ENCODE measurements around the gene ZNF496.
A peak's percentile ranks its signal among the peaks of the same experiment; 100 is the strongest.
"Not testable (repeated sequence)": the region's sequence is repeated elsewhere in the genome, so short reads cannot be mapped to it uniquely, and the experiment has no call there.

The ZNF496 gene

GRCh38 chr1:247331525-247332214, at the start of gene ZNF496:
ZNF496 (minus strand) TSS chr1:247331867; CDS start chr1:247329578, 2,289 bp downstream.
- DNase-seq = peak; percentile 76 to 80

- no peak for DNase-seq
Measured at GRCh38 chr1:247378334-247379073, 46.8 kb upstream of the ZNF496 start.

- not testable (repeated sequence) for DNase-seq
Measured at GRCh38 chr1:247377656-247378055, 46.0 kb upstream of the ZNF496 start.

- DNase-seq = no peak
Measured at GRCh38 chr1:247376659-247377058, 45.0 kb upstream of the ZNF496 start.

GRCh38 chr1:247375747-247376146, 44.1 kb upstream of the ZNF496 start:
- DNase-seq = no peak

- DNase-seq = not testable (repeated sequence)
Measured at GRCh38 chr1:247374651-247375334, 43.1 kb upstream of the ZNF496 start.

- peak; percentile 76 to 87 for DNase-seq
Measured at GRCh38 chr1:247373721-247374141, 42.1 kb upstream of the ZNF496 start.

GRCh38 chr1:247371801-247372259, 40.2 kb upstream of the ZNF496 start:
- DNase-seq = no peak

- DNase-seq = no peak
Measured at GRCh38 chr1:247370786-247371732, 39.4 kb upstream of the ZNF496 start.

- no peak for DNase-seq
Measured at GRCh38 chr1:247368490-247369145, 37.0 kb upstream of the ZNF496 start.

- DNase-seq = no peak
Measured at GRCh38 chr1:247367786-247368422, 36.2 kb upstream of the ZNF496 start.

GRCh38 chr1:247366926-247367645, 35.4 kb upstream of the ZNF496 start:
- no peak for DNase-seq

GRCh38 chr1:247366345-247366744, 34.7 kb upstream of the ZNF496 start:
- DNase-seq = not testable (repeated sequence)

GRCh38 chr1:247365023-247365422, 33.4 kb upstream of the ZNF496 start:
- DNase-seq = no peak

- DNase-seq = not testable (repeated sequence)
Measured at GRCh38 chr1:247363000-247363399, 31.3 kb upstream of the ZNF496 start.

- DNase-seq = no peak
Measured at GRCh38 chr1:247362153-247362552, 30.5 kb upstream of the ZNF496 start.

- DNase-seq = no peak
Measured at GRCh38 chr1:247360991-247361731, 29.5 kb upstream of the ZNF496 start.

GRCh38 chr1:247360116-247360898, 28.6 kb upstream of the ZNF496 start:
- no peak for DNase-seq

GRCh38 chr1:247359559-247359958, 27.9 kb upstream of the ZNF496 start:
- DNase-seq = no peak
